ENCODE data around the gene HOXB9. TPM values are rescaled to one million over a fixed set of nuclear protein-coding genes. Genes with fewer than 3 reads are reported as not detected.

HOXB9 gene
- total and polyA plus RNA-seq, 11 donors: not detected

DNA sequence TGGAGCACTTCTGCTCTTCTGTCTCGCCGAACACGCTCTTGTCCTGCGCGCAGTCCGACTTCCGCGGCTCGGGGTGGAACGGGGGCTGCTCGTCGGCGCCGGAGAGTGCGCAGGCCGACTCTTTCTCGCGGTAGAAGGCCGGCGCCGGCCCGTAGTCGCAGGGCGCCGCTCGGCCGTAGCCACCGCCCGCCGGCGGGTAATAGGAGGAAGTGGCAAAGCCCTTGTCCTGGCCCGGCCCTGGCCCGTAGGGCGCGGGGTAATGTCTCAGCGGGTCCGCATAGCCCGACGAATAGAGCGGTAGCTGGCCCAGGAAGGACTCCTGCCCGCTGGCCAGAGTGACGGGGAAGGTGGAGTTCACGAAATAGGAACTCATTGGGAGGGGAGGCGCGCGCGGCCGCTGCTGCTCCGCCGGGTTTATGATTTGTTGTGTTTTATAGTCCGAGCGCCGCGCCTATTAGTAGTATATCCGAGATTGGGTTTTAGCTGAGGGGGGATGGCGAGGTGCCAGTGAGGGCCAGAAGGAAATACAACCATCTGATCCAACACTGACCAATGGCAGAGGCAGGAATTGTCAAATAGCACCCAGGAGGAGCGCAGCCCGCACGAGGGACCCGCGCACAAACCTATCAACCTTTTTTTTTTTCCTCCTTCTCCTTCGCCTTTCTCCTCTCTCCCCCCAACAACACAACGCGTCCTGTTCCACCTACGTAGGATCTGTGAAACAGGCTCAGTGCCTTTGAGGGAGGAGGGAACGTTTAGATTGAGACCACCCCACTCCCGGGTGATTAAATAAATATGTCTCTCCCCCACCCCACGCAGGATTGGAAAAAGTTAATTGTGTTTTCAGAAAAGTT lies 28.2 kb downstream of the HOXB9 start:
- TF ChIP-seq, protein P1, sequence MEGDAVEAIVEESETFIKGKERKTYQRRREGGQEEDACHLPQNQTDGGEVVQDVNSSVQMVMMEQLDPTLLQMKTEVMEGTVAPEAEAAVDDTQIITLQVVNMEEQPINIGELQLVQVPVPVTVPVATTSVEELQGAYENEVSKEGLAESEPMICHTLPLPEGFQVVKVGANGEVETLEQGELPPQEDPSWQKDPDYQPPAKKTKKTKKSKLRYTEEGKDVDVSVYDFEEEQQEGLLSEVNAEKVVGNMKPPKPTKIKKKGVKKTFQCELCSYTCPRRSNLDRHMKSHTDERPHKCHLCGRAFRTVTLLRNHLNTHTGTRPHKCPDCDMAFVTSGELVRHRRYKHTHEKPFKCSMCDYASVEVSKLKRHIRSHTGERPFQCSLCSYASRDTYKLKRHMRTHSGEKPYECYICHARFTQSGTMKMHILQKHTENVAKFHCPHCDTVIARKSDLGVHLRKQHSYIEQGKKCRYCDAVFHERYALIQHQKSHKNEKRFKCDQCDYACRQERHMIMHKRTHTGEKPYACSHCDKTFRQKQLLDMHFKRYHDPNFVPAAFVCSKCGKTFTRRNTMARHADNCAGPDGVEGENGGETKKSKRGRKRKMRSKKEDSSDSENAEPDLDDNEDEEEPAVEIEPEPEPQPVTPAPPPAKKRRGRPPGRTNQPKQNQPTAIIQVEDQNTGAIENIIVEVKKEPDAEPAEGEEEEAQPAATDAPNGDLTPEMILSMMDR (IDR thresholded peaks at IDR 0.05): no peak
- peak in 1 of 2 donors; percentile 29 for TF ChIP-seq POLR2A (IDR thresholded peaks at IDR 0.05)
- H3K27me3 ChIP-seq: peaks cover 75 to 100% (median 98%) of the 10 kb centered on the region in 9 donors
- no peaks in the 10 kb centered on the region for H3K9me3 ChIP-seq
- DNase-seq (peak in 3 of 5 donors; percentile 49 to 80 (median 52)), ATAC-seq (peak in 3 of 4 donors; percentile 16 to 58 (median 45))
- peak overlapping the region; percentile 14 to 62 (median 48) for H3K4me3 ChIP-seq
- H3K36me3 ChIP-seq: no peaks in the 10 kb centered on the region
- H3K4me1 ChIP-seq: peaks cover 0 to 44% (median 18%) of the 10 kb centered on the region in 12 donors
- peak overlapping the region in 7 of 12 donors; percentile 3 to 97 (median 38) for H3K27ac ChIP-seq
- WGBS, 4 donors: 1% methylated on average over 58 to 68 of the region's 68 CpGs
- intact Hi-C loops (cut with DNase I): loop anchor here in 1 of 10 donors (5.0 kb wide), 1 partner anchor 261 kb away; no protein-coding TSS in a partner anchor

DNA sequence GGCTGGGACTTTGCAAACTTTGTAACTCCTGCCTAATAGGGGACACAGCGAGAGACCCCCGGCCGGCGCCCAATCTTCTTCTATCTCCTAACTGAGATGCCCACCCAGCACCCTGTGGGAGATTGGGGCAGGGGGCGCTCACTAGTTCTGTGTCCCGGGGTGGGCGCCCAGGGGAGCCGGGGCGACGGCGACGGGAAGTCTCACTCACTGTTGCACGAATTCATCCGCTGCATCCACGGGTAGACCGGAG lies 28.7 kb downstream of the HOXB9 start:
- 0 to 3% (median 2%) methylated on average over 1 to 16 of the region's 16 CpGs for WGBS, 4 donors
- intact Hi-C loops (cut with DNase I): loop anchor here in 1 of 10 donors (5.0 kb wide), 1 partner anchor 260 kb away; no protein-coding TSS in a partner anchor
- TF ChIP-seq, protein P1 (IDR thresholded peaks at IDR 0.05): no peak
- Histone ChIP-seq H3K36me3 (no peaks in the 10 kb centered on the region), H3K27ac (peak overlapping the region in 6 of 12 donors; percentile 3 to 97 (median 42)), H3K4me3 (peak overlapping the region; percentile 14 to 62 (median 48)), H3K27me3 (peaks cover 74 to 100% (median 98%) of the 10 kb centered on the region in 9 donors), H3K9me3 (no peaks in the 10 kb centered on the region), H3K4me1 (peaks cover 0 to 48% (median 20%) of the 10 kb centered on the region in 12 donors)
- ATAC-seq: no peak
- DNase-seq: no peak

- ATAC-seq: no peak
- TF ChIP-seq POLR2A (IDR thresholded peaks at IDR 0.05): no peak
- TF ChIP-seq, protein P1 (IDR thresholded peaks at IDR 0.05): no peak
- intact Hi-C loops (cut with DNase I): loop anchor here in 1 of 10 donors (5.0 kb wide), 1 partner anchor 260 kb away; no protein-coding TSS in a partner anchor
- 6 to 10% (median 7%) methylated on average over 24 to 26 of the region's 26 CpGs for WGBS, 4 donors
- peaks cover 74 to 100% (median 98%) of the 10 kb centered on the region in 9 donors for H3K27me3 ChIP-seq
- peak overlapping the region; percentile 14 to 62 (median 48) for H3K4me3 ChIP-seq
- DNase-seq: no peak
- no peaks in the 10 kb centered on the region for H3K36me3 ChIP-seq
- peak overlapping the region in 5 of 12 donors; percentile 8 to 97 (median 47) for H3K27ac ChIP-seq
- H3K9me3 ChIP-seq: no peaks in the 10 kb centered on the region
- H3K4me1 ChIP-seq: peaks cover 0 to 48% (median 20%) of the 10 kb centered on the region in 12 donors
Measured at GRCh38 chr17:48596735-48597527, 29.2 kb downstream of the HOXB9 start.
